NCI-H2171 treated with DMSO at 0.1 percent for 48 hours (cell line): ENCODE results near the gene DENND11.

Source experiments
- DNase-seq: peaks from one replicate; lab custom pipeline; 2025; lab: John Stamatoyannopoulos, UW

The DENND11 gene, protein sequence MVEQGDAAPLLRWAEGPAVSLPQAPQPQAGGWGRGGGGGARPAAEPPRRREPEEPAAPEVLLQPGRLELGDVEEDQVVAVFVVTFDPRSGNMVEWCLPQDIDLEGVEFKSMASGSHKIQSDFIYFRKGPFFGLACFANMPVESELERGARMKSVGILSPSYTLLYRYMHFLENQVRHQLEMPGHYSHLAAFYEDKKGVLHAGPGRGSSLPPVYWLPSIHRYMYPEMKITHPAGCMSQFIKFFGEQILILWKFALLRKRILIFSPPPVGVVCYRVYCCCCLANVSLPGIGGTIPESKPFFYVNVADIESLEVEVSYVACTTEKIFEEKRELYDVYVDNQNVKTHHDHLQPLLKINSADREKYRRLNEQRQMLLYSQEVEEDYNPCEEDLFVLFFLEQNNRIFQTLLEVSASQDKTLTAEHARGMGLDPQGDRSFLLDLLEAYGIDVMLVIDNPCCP

GRCh38 chr7:141702047-141702567 is at the start of gene DENND11:
TSS of gene DENND11 (minus strand) at chr7:141702166. CDS start at chr7:141702153, 13 bp downstream.
- peak; percentile 34 for DNase-seq

DNA sequence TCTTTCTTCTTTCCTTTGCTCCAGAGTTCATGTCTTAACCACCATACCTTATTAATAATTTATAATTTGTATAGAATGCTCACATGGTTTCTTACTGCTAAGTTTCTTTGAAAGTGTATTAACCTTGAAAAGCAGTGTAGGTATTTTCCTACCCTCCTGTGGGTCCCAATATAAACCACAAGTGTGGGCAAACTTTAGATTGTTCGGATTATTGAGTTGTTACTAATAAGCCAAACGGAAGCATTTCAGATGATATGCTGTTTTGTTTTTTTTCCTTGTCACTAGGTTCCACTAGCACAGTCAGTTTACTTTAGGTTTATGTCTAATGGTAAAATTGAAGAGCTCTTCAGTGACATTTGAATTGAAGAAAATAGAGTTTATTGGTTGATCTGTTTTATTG is 46.4 kb upstream of the DENND11 start:
- no peak for DNase-seq

- no peak for DNase-seq
Observed at GRCh38 chr7:141744131-141744530, 42.2 kb upstream of the DENND11 start.

DNA sequence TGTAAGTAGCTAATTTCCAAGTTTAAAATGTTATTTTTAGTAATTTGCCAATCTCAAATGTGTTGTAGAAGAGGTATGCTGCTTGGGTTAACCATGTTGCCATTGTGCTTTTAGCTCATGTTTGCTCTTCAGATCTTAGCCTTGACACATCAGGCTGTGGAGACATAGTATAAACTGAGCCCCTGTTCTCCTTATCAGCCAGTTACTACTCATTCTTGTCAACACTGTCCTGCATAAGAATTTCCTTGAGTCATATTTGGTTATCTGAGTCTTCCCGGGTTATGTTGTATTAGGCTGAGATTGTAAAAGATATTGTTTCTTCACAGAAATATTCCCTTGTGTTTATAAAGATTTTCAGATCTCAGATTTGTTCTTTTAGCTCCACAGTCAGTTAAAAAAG is 40.3 kb upstream of the DENND11 start:
- no peak for DNase-seq

GRCh38 chr7:141739250-141739649 is 37.3 kb upstream of the DENND11 start:
- DNase-seq = no peak

GRCh38 chr7:141738592-141739013 is 36.6 kb upstream of the DENND11 start:
- no peak for DNase-seq

DNA sequence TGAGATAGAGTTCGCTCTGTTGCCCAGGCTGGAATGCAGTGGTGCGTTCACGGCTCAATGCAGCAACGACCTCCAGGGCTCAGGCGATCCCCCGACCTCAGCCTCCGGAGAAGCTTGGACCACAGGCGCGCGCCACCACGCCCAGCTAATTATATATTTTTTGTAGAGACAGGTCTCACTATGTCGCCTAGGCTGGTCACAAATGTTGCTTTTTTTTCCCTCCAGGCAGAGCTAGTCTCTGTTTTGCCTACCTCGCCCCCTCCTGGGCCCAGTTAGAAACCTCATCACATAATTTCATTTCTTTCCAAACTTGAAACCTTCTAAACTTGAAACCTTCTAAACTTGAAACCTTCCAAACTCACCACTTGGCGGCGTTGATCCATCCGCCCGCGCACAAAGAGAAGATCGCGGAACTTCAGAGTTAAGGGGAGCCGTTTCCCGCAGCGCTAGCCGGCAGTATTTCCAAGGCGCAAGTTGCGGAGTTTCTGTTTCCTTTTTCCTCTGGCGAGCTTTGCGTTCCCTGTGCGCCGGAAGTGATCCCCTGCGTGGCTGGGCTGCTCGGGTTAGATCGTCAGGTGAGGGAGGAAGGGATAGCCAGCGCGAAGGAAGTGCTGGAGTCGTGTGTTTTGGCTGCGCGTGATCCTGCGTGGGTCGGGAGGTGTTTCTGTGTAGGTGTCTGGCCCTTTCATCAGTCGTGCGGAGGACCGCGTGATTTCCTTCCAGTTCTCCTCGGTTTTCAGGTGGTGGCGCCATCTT is 36.0 kb upstream of the DENND11 start, which contains the start of gene SSBP1:
SSBP1 (plus strand) TSS at position 523 of the 756 bp plus-strand sequence. CDS start 809 bp downstream, outside the sequence.
- peak; percentile 99 for DNase-seq

- no peak for DNase-seq
Observed at GRCh38 chr7:141737118-141737835, 35.3 kb upstream of the DENND11 start.

DNA sequence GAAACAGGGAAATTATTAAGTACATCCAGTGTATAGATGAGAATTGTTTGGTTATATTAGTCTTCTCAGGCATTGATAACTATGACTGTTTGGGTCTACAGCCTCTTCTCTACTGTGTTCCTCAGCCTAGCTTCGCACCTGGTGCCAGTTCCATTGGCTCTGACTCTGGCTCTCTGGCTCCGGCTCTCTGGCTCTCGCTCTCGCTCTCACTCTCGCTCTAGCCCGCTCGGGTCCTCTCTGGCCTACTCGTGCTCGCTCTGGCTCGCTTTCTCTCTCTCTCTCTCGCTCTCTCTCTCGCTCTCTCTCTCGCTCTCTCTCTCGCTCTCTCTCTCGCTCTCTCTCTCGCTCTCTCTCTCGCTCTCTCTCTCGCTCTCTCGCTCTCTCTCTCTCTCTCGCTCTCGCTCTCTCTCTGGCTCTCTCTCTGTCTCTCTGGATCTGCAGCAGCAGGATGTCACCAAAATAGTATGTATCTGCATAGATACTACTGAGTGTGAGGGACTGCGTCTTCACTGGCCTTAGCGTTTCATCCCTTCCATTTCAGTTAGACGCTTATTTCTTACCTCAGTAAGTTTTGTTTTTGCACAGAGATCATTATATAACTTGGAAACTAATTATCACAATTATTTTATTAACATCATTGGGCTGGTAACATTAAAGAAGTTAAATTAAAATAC is 29.6 kb upstream of the DENND11 start:
- DNase-seq = no peak

- no peak for DNase-seq
Observed at GRCh38 chr7:141729020-141729419, 27.1 kb upstream of the DENND11 start.

DNA sequence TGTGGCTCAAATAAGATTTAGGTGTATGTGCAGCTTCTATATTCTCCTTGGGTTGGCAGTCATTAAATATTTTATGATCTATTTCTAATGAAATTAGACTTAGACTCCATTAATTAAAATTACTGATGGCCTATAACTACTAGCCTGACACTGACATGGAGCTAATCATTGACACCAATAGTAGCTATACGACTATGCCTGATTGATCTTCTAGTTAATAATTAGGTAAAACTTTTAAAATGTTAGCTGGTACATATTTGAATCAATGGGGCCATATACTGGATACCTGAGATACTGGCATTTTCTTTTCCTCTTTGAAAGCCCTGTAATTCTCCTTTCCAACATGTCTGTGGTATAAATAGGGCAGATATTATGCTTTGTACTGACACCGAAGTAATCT is 20.6 kb upstream of the DENND11 start:
- no peak for DNase-seq

- DNase-seq = no peak
Observed at GRCh38 chr7:141717450-141717849, 15.5 kb upstream of the DENND11 start.

- no peak for DNase-seq
Observed at GRCh38 chr7:141715794-141716689, 14.1 kb upstream of the DENND11 start.

GRCh38 chr7:141715018-141715417 is 13.1 kb upstream of the DENND11 start:
- no peak for DNase-seq

DNA sequence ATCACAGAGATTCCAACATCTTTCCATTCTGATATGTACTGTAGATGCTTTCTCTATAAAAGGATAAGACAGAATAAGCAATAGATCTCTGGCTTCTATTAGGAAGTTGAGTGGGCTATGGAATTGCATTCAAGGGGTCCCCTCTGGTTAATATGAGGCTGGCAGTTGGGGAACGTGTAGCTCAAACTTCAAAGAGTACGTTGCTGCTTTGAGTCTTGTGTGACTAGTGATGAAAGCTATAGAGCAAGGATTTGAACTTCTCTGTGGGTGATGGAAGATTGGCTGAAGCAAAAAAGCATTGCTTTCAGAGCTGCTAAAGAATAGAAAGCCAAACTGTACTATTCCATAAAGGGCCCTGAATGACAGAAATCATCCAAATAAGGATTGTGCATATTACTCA is 12.6 kb upstream of the DENND11 start:
- no peak for DNase-seq

DNA sequence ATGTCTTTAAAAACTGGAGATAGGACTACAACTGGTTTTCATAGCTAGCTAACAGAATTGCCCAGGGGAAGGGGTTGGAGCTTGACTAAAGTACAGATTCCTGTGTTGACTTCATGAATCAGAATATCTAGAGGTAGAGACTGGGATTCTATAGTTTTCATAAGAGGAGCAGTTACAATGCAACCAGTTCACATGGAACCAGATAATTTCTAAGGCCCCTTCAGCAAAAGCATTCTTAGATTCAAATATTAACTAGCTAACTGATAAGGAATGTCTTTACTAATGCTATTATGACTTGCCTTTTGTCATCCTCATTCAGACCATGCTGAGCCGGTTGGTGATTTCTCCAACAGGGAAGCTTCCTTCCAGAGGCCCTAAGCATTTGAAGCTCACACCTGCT is 11.9 kb upstream of the DENND11 start:
- DNase-seq = no peak

- DNase-seq = no peak
Observed at GRCh38 chr7:141712603-141713255, 10.8 kb upstream of the DENND11 start.

- no peak for DNase-seq
Observed at GRCh38 chr7:141710301-141710700, 8.3 kb upstream of the DENND11 start.

DNA sequence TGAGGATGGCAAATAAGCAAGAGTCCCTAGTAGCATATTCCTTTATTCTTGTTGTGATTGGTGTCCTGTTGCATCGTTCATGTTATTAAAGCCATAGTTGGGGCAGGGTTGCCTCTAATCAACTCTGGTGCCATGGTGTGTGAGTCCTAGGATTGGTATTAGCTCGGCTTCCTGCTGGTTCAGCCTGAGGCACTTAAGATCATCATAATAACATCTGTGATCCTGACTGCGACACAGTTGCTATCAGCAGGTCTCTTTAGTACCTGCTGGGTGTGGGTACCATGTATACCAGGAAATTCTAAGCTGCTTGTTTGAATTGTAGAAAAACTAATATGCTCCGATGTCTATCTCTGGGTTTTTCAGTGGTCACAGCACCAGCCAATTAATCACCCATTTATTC is 7.8 kb upstream of the DENND11 start:
- DNase-seq = no peak

- no peak for DNase-seq
Observed at GRCh38 chr7:141709318-141709717, 7.4 kb upstream of the DENND11 start.
